SK-N-SH (cell line): ENCODE measurements around the gene CCDC195. TPM values are rescaled to one million over a fixed set of nuclear protein-coding genes. Genes with fewer than 3 reads are reported as not detected.
"Not testable (repeated sequence)": the region's sequence is repeated elsewhere in the genome, so short reads cannot be mapped to it uniquely, and the experiment has no call there.

ENCODE experiments used
- CTCF ChIA-PET: fragments of 300-600, 350-600 bp; formaldehyde crosslinking; extraction: SDS; loops from one replicate; lab custom pipeline; 2021; lab: Yijun Ruan, JAX
- POLR2A ChIA-PET: fragments of 350-600 bp; sonication (Branson Sonifier 250); formaldehyde crosslinking; extraction: SDS; loops from one replicate; lab custom pipeline; 2020; ENCODE audit warnings: antibody characterized with exemption, inconsistent platforms; lab: Yijun Ruan, JAX
- DNase-seq: peaks from one replicate; pipeline ENCODE4 v3.0.0; 2012
- H2AFZ ChIP-seq: fragments of 200-600 bp; sonication (generic); 2 replicates; pipeline ENCODE4 v1.8.1; 2016; ENCODE audit warnings: antibody characterized with exemption, mild to moderate bottlenecking, low read depth
- H3F3A ChIP-seq: fragments of 200-600 bp; sonication (generic); replicated peaks from 2 replicates; pipeline ENCODE3; 2016; ENCODE audit warnings: antibody characterized with exemption, mild to moderate bottlenecking; ENCODE audit not compliant: insufficient read depth
- H3K27ac ChIP-seq, 2 experiments: fragments of 200-500 bp in 1 of 2; fragments of 200-600 bp in 1 of 2; sonication (Bioruptor generic) in 1 of 2; sonication (generic), shearing (Covaris generic) in 1 of 2; 2 replicates each; pipeline versions ENCODE4 v1.5.1 to v1.6.1; 2014 to 2016; ENCODE audit warnings: low read depth in 2 of 2, inconsistent platforms in 1 of 2, low read length in 1 of 2, mild to moderate bottlenecking in 1 of 2, mixed read lengths in 1 of 2
- H3K27me3 ChIP-seq: fragments of 200-600 bp; sonication (generic), shearing (Covaris generic); 2 replicates; pipeline ENCODE4 v1.6.1; 2016; ENCODE audit warnings: mixed run types; ENCODE audit not compliant: insufficient read depth
- H3K36me3 ChIP-seq, 2 experiments: fragments of 200-500 bp in 1 of 2; fragments of 200-600 bp in 1 of 2; sonication (Bioruptor generic) in 1 of 2; sonication (generic) in 1 of 2; replicated peaks in 1 of 2; 2 replicates each; pipeline versions ENCODE3 to v1.5.1; 2014 to 2016; ENCODE audit warnings: low read length in 1 of 2, mild to moderate bottlenecking in 1 of 2; ENCODE audit not compliant: insufficient read depth in 2 of 2, control insufficient read depth in 1 of 2
- H3K4me1 ChIP-seq, 2 experiments: fragments of 200-500 bp in 1 of 2; fragments of 200-600 bp in 1 of 2; sonication (Bioruptor generic) in 1 of 2; sonication (generic), shearing (Covaris generic) in 1 of 2; 2 replicates each; pipeline versions ENCODE4 v1.5.1 to v1.6.1; 2014 to 2016; ENCODE audit warnings: low read depth in 1 of 2, low read length in 1 of 2, mixed run types in 1 of 2; ENCODE audit not compliant: insufficient read depth in 2 of 2, control insufficient read depth in 1 of 2
- H3K4me2 ChIP-seq: fragments of 200-600 bp; sonication (generic), shearing (Covaris generic); 2 replicates; pipeline ENCODE4 v1.6.1; 2017; ENCODE audit warnings: mixed run types
- H3K4me3 ChIP-seq, 2 experiments: fragments of 200-500 bp in 1 of 2; fragments of 200-600 bp in 1 of 2; sonication (Bioruptor generic) in 1 of 2; sonication (generic), shearing (Covaris generic) in 1 of 2; 2 replicates each; pipeline versions ENCODE4 v1.5.1 to v1.8.1; 2014 to 2016; ENCODE audit warnings: low read depth in 2 of 2, inconsistent platforms in 1 of 2, low read length in 1 of 2, mild to moderate bottlenecking in 1 of 2, mixed read lengths in 1 of 2, moderate library complexity in 1 of 2
- H3K79me2 ChIP-seq: fragments of 200-600 bp; sonication (generic); 2 replicates; pipeline ENCODE4 v1.8.1; 2017; ENCODE audit warnings: mild to moderate bottlenecking; ENCODE audit not compliant: insufficient read depth
- H3K9ac ChIP-seq: fragments of 200-600 bp; sonication (generic); 2 replicates; pipeline ENCODE4 v1.6.1; 2017; ENCODE audit warnings: mixed run types
- H3K9me2 ChIP-seq: fragments of 200-600 bp; sonication (generic); 2 replicates; pipeline ENCODE4 v1.6.1; 2017; ENCODE audit warnings: mixed run types
- H3K9me3 ChIP-seq: fragments of 200-600 bp; sonication (generic); 2 replicates; pipeline ENCODE4 v1.6.1; 2017; ENCODE audit warnings: mixed run types, mild to moderate bottlenecking, moderate library complexity
- H4K20me1 ChIP-seq: fragments of 200-600 bp; sonication (generic); 2 replicates; pipeline ENCODE4 v1.6.1; 2017; ENCODE audit warnings: mild to moderate bottlenecking, mixed run types; ENCODE audit not compliant: insufficient read depth
- CTCF ChIP-seq: fragments of 200-600 bp; sonication (generic); IDR thresholded peaks from 2 replicates; pipeline ENCODE4 v1.6.1; 2017; ENCODE audit warnings: antibody characterized with exemption, mild to moderate bottlenecking, moderate library complexity
- FOXJ3 ChIP-seq: sonication (generic); formaldehyde crosslinking; IDR thresholded peaks from 2 replicates; pipeline ENCODE4 v1.5.1; 2020; ENCODE audit warnings: mild to moderate bottlenecking, missing genetic modification reagents
- FOXM1 ChIP-seq: IDR thresholded peaks from 2 replicates; pipeline ENCODE4 v1.4.0; 2012; ENCODE audit warnings: low read depth, mild to moderate bottlenecking
- IRF3 ChIP-seq: fragments of 150-350 bp; IDR thresholded peaks from 2 replicates; pipeline ENCODE4 v1.6.1; 2016; ENCODE audit warnings: mild to moderate bottlenecking, low read depth, low read length
- PBX3 ChIP-seq: IDR thresholded peaks from 2 replicates; pipeline ENCODE4; 2012
- RCOR1 ChIP-seq: fragments of 150-350 bp; IDR thresholded peaks from 2 replicates; pipeline ENCODE4 v1.6.1; 2017; ENCODE audit warnings: antibody characterized with exemption, low read length
- RFX5 ChIP-seq: IDR thresholded peaks from 2 replicates; pipeline ENCODE4 v1.6.1; 2012; ENCODE audit warnings: mild to moderate bottlenecking, improper control_type of control experiment, low read length
- SIN3A ChIP-seq: IDR thresholded peaks from 2 replicates; pipeline ENCODE4 v1.6.1; 2012; ENCODE audit warnings: low read depth, mild to moderate bottlenecking, low read length, moderate library complexity, borderline replicate concordance
- TEAD4 ChIP-seq: IDR thresholded peaks from 2 replicates; pipeline ENCODE4 v1.4.0; 2012; ENCODE audit warnings: mild to moderate bottlenecking, borderline replicate concordance; ENCODE audit not compliant: insufficient read depth
- USF2 ChIP-seq: fragments of 150-350 bp; IDR thresholded peaks from 2 replicates; pipeline ENCODE4 v1.6.1; 2017; ENCODE audit warnings: antibody characterized with exemption, low read length, low read depth, borderline replicate concordance
- WGBS: methylation state at CpG from one replicate; pipeline ENCODE4 v1.1.6; 2017; ENCODE audit warnings: low lambda C conversion rate; 5-methylcytosine and 5-hydroxymethylcytosine counted together
- polyA plus RNA-seq, 3 experiments: library from polyadenylated mRNA; depleted of rRNA; stranded (reverse); fragments of >200 nt; gene quantifications; 2 replicates each; pipeline ENCODE4 v1.2.3, GENCODE V29; 2012

Gene CCDC195
- polyA plus RNA-seq, 1 of the 3 experiments (the other 2 are of a cell fraction), result not detected

- H4K20me1 ChIP-seq, H2AFZ ChIP-seq, H3K36me3 ChIP-seq, H3K79me2 ChIP-seq, H3K4me3 ChIP-seq, H3K9me2 ChIP-seq, H3K4me2 ChIP-seq, POLR2A ChIA-PET, H3F3A ChIP-seq, H3K27ac ChIP-seq, H3K9ac ChIP-seq, H3K9me3 ChIP-seq, H3K4me1 ChIP-seq, DNase-seq, H3K27me3 ChIP-seq: not testable (repeated sequence)
- CTCF ChIA-PET, result interaction anchor here (2.1 kb wide), 1 partner anchor 14 kb away, joined by 6 read pairs; no protein-coding TSS in a partner anchor
- 46% methylated on average over 5 of the region's 5 CpGs for WGBS
Observed at GRCh38 chr2:224661708-224662107, 54.5 kb downstream of the CCDC195 start.

- 55% methylated on average over 6 of the region's 6 CpGs for WGBS
- no peaks in the 10 kb centered on the region for H3F3A ChIP-seq
- CTCF ChIA-PET, result interaction anchor here (1.3 to 2.1 kb wide), 3 partner anchors 9 to 290 kb away, joined by 3 to 8 read pairs (median 6); no protein-coding TSS in a partner anchor
- no peaks in the 10 kb centered on the region for H3K79me2 ChIP-seq
- H3K9me2 ChIP-seq, result no peaks in the 10 kb centered on the region
- no peak overlapping the region for H3K4me2 ChIP-seq
- H3K4me1 ChIP-seq, result no peaks in the 10 kb centered on the region
- no peak overlapping the region for H3K9ac ChIP-seq
- H3K36me3 ChIP-seq, result no peaks in the 10 kb centered on the region
- no peaks in the 10 kb centered on the region for H4K20me1 ChIP-seq
- H3K9me3 ChIP-seq, result no peaks in the 10 kb centered on the region
- no peak overlapping the region for H2AFZ ChIP-seq
- no peaks in the 10 kb centered on the region for H3K27me3 ChIP-seq
- POLR2A ChIA-PET, result no interaction called here
- no peak for DNase-seq
- TF ChIP-seq SIN3A (no peak), FOXM1 (no peak), CTCF (no peak), IRF3 (no peak), RCOR1 (no peak), PBX3 (no peak), USF2 (no peak), RFX5 (no peak), FOXJ3 (no peak), TEAD4 (no peak)
- H3K27ac ChIP-seq, result no peak overlapping the region
- no peak overlapping the region for H3K4me3 ChIP-seq
Observed at GRCh38 chr2:224659714-224660113, 56.5 kb downstream of the CCDC195 start.
